Ishikawa (cell line): Measurements from ENCODE around the gene STIMATE.

Experiments used
- NFIC ChIP-seq: IDR thresholded peaks from 2 replicates; pipeline ENCODE4 v1.6.1; 2012
- RAD21 ChIP-seq: IDR thresholded peaks from 2 replicates; pipeline ENCODE4 v1.6.1; 2012; ENCODE audit warnings: low read depth
- REST ChIP-seq: IDR thresholded peaks from 2 replicates; pipeline ENCODE4 v1.6.1; 2012; ENCODE audit warnings: low read depth, mild to moderate bottlenecking
- TCF12 ChIP-seq: IDR thresholded peaks from 2 replicates; pipeline ENCODE4 v1.6.1; 2012; ENCODE audit warnings: low read depth

GRCh38 chr3:52798376-52798977 is 98.9 kb downstream of the STIMATE start:
- TF ChIP-seq TCF12 (no peak), RAD21 (no peak), NFIC (no peak), REST (no peak)
